HepG2 (cell line): Measurements from ENCODE around the gene SIK2. TPM values are rescaled to one million over a fixed set of nuclear protein-coding genes. Genes with fewer than 3 reads are reported as not detected.

Source experiments
- CHD4 ChIP-seq: fragments of 200-600 bp; sonication (generic); IDR thresholded peaks from 2 replicates; pipeline ENCODE4 v1.7.0; 2017; ENCODE audit warnings: mild to moderate bottlenecking, low read length, borderline replicate concordance
- DDIT3 ChIP-seq: sonication (generic); formaldehyde crosslinking; IDR thresholded peaks from 2 replicates; pipeline ENCODE4 v1.4.0; 2020; ENCODE audit warnings: mild to moderate bottlenecking, missing genetic modification reagents
- ERF ChIP-seq: IDR thresholded peaks from 2 replicates; pipeline ENCODE4 v1.6.1; 2018; ENCODE audit warnings: missing biosample characterization, missing genetic modification reagents
- FOXO1 ChIP-seq: sonication (generic); formaldehyde crosslinking; IDR thresholded peaks from 2 replicates; pipeline ENCODE4 v1.4.0; 2020; ENCODE audit warnings: missing genetic modification reagents
- KIAA2018 ChIP-seq: sonication (generic); formaldehyde crosslinking; IDR thresholded peaks from 2 replicates; pipeline ENCODE4 v1.5.0; 2020; ENCODE audit warnings: mild to moderate bottlenecking, missing genetic modification reagents, borderline replicate concordance
- PITX1 ChIP-seq: sonication (generic); formaldehyde crosslinking; IDR thresholded peaks from 2 replicates; pipeline ENCODE4 v1.5.1; 2020; ENCODE audit warnings: mild to moderate bottlenecking, missing genetic modification reagents
- TAF1 ChIP-seq: sonication (generic); formaldehyde crosslinking; IDR thresholded peaks from 2 replicates; pipeline ENCODE4 v1.4.0; 2020; ENCODE audit warnings: missing genetic modification reagents
- ZNF674 ChIP-seq: sonication (generic); formaldehyde crosslinking; IDR thresholded peaks from 2 replicates; pipeline ENCODE4 v1.5.0; 2020; ENCODE audit warnings: low read depth, mild to moderate bottlenecking, missing genetic modification reagents
- ZNF775 ChIP-seq: sonication (generic); formaldehyde crosslinking; IDR thresholded peaks from 2 replicates; pipeline ENCODE4 v1.4.0; 2020; ENCODE audit warnings: missing genetic modification reagents, mild to moderate bottlenecking, moderate library complexity, borderline replicate concordance
- polyA plus RNA-seq, 8 experiments: library from polyadenylated mRNA; depleted of rRNA in 3 of 8; stranded (reverse) in 7 of 8; unstranded in 1 of 8; fragments of >200 nt; fragmentation: Illumina TruSeq in 4 of 8; extraction: Trizol in 4 of 8; gene quantifications; 2 replicates each; pipeline versions ENCODE4 v1.2.1 to v1.2.3, GENCODE V29; 2011 to 2016; ENCODE audit warnings: low read depth in 4 of 8, missing spikeins in 1 of 8, mixed read lengths in 1 of 8; ENCODE audit not compliant: insufficient read depth in 1 of 8
- total RNA-seq, 5 experiments: library from RNA; depleted of rRNA; stranded (reverse); fragments of >200 nt; fragmentation: Illumina TruSeq; extraction: Trizol; gene quantifications; 2 replicates each; pipeline ENCODE4 v1.2.3, GENCODE V29; 2016; ENCODE audit warnings: low read depth in 1 of 5
- TF ChIP-seq, protein P1 (sequence below), 2 experiments: sonication (generic) in 1 of 2; formaldehyde crosslinking in 1 of 2; IDR thresholded peaks; 2 replicates each; pipeline versions ENCODE4 v1.4.0 to v1.6.1; 2018 to 2020; ENCODE audit warnings: missing genetic modification reagents in 2 of 2, borderline replicate concordance in 1 of 2, low read depth in 1 of 2, mild to moderate bottlenecking in 1 of 2, missing biosample characterization in 1 of 2
- TF ChIP-seq, protein P2 (sequence below): sonication (generic); formaldehyde crosslinking; conservative IDR thresholded peaks from 2 replicates; pipeline ENCODE4 v1.8.0; 2022; ENCODE audit warnings: low read depth, missing genetic modification reagents

Gene SIK2
- total and polyA plus RNA-seq, 2 of the 13 experiments (the other 11 are each of a cell fraction or from before 2014, with no cell fraction given), result 8.1 to 15.4 TPM

DNA sequence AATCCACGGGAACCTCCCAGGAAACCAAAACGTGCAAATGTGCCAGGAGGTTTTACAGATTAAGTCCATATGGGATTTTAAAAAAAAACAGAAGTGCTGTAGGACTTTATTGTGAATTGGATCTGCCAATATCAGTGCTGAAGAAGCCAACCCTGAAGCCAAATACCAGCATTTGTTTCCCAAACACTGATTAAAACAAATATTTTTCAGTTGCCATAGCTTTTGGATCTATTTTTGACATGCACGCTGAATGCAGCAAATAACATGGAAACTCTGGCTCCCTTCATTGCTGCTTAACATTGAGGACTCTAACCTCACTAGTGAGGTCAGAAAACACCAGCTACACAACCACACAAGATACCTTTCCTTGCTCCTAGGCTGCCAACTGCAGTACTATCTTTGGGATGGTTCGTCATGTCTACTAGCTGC, 28.4 kb upstream of the SIK2 start (continued):
- TF ChIP-seq KIAA2018 (CRISPR knock-in tag), result no peak
- TF ChIP-seq ZNF674 (CRISPR knock-in tag), result no peak
- TF ChIP-seq, protein P1, sequence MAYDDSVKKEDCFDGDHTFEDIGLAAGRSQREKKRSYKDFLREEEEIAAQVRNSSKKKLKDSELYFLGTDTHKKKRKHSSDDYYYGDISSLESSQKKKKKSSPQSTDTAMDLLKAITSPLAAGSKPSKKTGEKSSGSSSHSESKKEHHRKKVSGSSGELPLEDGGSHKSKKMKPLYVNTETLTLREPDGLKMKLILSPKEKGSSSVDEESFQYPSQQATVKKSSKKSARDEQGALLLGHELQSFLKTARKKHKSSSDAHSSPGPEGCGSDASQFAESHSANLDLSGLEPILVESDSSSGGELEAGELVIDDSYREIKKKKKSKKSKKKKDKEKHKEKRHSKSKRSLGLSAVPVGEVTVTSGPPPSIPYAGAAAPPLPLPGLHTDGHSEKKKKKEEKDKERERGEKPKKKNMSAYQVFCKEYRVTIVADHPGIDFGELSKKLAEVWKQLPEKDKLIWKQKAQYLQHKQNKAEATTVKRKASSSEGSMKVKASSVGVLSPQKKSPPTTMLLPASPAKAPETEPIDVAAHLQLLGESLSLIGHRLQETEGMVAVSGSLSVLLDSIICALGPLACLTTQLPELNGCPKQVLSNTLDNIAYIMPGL (CRISPR knock-in tag; IDR thresholded peaks at IDR 0.05; ENCODE audit: borderline replicate concordance in 1 of 2, low read depth in 1 of 2), result no peak
- TF ChIP-seq, protein P2, sequence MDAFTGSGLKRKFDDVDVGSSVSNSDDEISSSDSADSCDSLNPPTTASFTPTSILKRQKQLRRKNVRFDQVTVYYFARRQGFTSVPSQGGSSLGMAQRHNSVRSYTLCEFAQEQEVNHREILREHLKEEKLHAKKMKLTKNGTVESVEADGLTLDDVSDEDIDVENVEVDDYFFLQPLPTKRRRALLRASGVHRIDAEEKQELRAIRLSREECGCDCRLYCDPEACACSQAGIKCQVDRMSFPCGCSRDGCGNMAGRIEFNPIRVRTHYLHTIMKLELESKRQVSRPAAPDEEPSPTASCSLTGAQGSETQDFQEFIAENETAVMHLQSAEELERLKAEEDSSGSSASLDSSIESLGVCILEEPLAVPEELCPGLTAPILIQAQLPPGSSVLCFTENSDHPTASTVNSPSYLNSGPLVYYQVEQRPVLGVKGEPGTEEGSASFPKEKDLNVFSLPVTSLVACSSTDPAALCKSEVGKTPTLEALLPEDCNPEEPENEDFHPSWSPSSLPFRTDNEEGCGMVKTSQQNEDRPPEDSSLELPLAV (CRISPR knock-in tag), result no peak
- TF ChIP-seq ZNF775 (CRISPR knock-in tag), result no peak
- TF ChIP-seq TAF1 (CRISPR knock-in tag), result no peak
- TF ChIP-seq CHD4, result no peak
- TF ChIP-seq ERF (CRISPR knock-in tag), result no peak
- TF ChIP-seq DDIT3, result no peak
- no peak for TF ChIP-seq FOXO1
- TF ChIP-seq PITX1 (CRISPR knock-in tag), result no peak
